CD14-positive monocyte (primary cell): Measurements from ENCODE around the gene MRPL48. TPM values are rescaled to one million over a fixed set of nuclear protein-coding genes. Genes with fewer than 3 reads are reported as not detected.

Source experiments
- DNase-seq, 3 donors: peaks; one replicate each; pipeline ENCODE4 v3.0.0-alpha.2; 2011 to 2022
- H2AFZ ChIP-seq: 2 replicates; pipeline ENCODE4 v1.6.0; 2012; ENCODE audit warnings: mild to moderate bottlenecking, low read depth, low read length, inconsistent platforms; ENCODE audit not compliant: insufficient read depth, poor library complexity, severe bottlenecking
- H3K27ac ChIP-seq, 2 donors: 1 replicate in 1 of 2; 2 replicates in 1 of 2; pipeline ENCODE4 v1.5.1; 2012 to 2013; ENCODE audit warnings: low read length in 2 of 2, control low read depth in 1 of 2, inconsistent platforms in 1 of 2, low read depth in 1 of 2, mild to moderate bottlenecking in 1 of 2
- H3K27me3 ChIP-seq, 2 donors: one replicate each; pipeline versions ENCODE4 v1.6.0 to v1.6.1; 2011 to 2013; ENCODE audit warnings: low read length in 2 of 2; ENCODE audit not compliant: control insufficient read depth in 2 of 2, insufficient read depth in 2 of 2
- H3K36me3 ChIP-seq, 2 donors: replicated peaks in 1 of 2; 1 replicate in 1 of 2; 2 replicates in 1 of 2; pipeline versions ENCODE4 v1.5.1 to v1.6.1; 2012 to 2013; ENCODE audit warnings: low read length in 2 of 2, control low read depth in 1 of 2, inconsistent platforms in 1 of 2, mild to moderate bottlenecking in 1 of 2; ENCODE audit not compliant: insufficient read depth in 2 of 2, control insufficient read depth in 1 of 2
- H3K4me1 ChIP-seq, 2 donors: 1 replicate in 1 of 2; 2 replicates in 1 of 2; pipeline versions ENCODE4 v1.5.1 to v1.6.1; 2012 to 2013; ENCODE audit warnings: low read length in 2 of 2, control low read depth in 1 of 2, inconsistent platforms in 1 of 2, mild to moderate bottlenecking in 1 of 2, moderate library complexity in 1 of 2; ENCODE audit not compliant: insufficient read depth in 2 of 2, control insufficient read depth in 1 of 2
- H3K4me2 ChIP-seq: replicated peaks from 2 replicates; pipeline ENCODE3; 2012; ENCODE audit warnings: low read length, moderate library complexity, mild to moderate bottlenecking; ENCODE audit not compliant: poor library complexity, severe bottlenecking; ENCODE audit errors: extremely low read depth
- H3K4me3 ChIP-seq, 3 experiments: fragments of 200-600 bp in 1 of 3; sonication (generic) in 1 of 3; replicated peaks in 1 of 3; 1 replicate in 2 of 3; 2 replicates in 1 of 3; pipeline ENCODE4 v1.5.1; 2011 to 2013; ENCODE audit warnings: low read length in 3 of 3, mild to moderate bottlenecking in 3 of 3, control low read depth in 2 of 3, low read depth in 2 of 3, inconsistent platforms in 1 of 3, moderate library complexity in 1 of 3
- H3K79me2 ChIP-seq: 2 replicates; pipeline ENCODE4 v1.6.0; 2012; ENCODE audit warnings: mild to moderate bottlenecking, control low read depth, inconsistent platforms, low read length, moderate library complexity; ENCODE audit not compliant: insufficient read depth
- H3K9ac ChIP-seq: 2 replicates; pipeline ENCODE4 v1.6.0; 2017; ENCODE audit warnings: low read length, mild to moderate bottlenecking; ENCODE audit not compliant: insufficient read depth, poor library complexity, severe bottlenecking
- H3K9me3 ChIP-seq, 2 donors: replicated peaks in 1 of 2; 1 replicate in 1 of 2; 2 replicates in 1 of 2; pipeline versions ENCODE4 v1.5.1 to v1.6.1; 2012 to 2013; ENCODE audit warnings: low read length in 2 of 2, control low read depth in 1 of 2; ENCODE audit not compliant: control insufficient read depth in 1 of 2, insufficient read depth in 1 of 2
- H4K20me1 ChIP-seq: 2 replicates; pipeline ENCODE4 v1.6.0; 2012; ENCODE audit warnings: mild to moderate bottlenecking, low read length, control low read depth, moderate library complexity; ENCODE audit not compliant: insufficient read depth
- H3K27ac Mint-ChIP-seq, 7 donors: one replicate each; pipeline ENCODE4 v1.8.0; 2020; ENCODE audit warnings: mild to moderate bottlenecking in 7 of 7, mixed read lengths in 7 of 7, moderate library complexity in 6 of 7, inconsistent platforms in 2 of 7
- H3K27me3 Mint-ChIP-seq, 3 donors: one replicate each; pipeline ENCODE4 v1.8.0; 2021 to 2022; ENCODE audit warnings: low read depth in 3 of 3, mild to moderate bottlenecking in 3 of 3, mixed read lengths in 3 of 3, moderate library complexity in 3 of 3, inconsistent platforms in 1 of 3
- H3K36me3 Mint-ChIP-seq, 2 donors: one replicate each; pipeline ENCODE4 v1.8.0; 2020; ENCODE audit warnings: mixed read lengths in 2 of 2, inconsistent platforms in 1 of 2, mild to moderate bottlenecking in 1 of 2
- H3K4me1 Mint-ChIP-seq: one replicate; pipeline ENCODE4 v1.8.0; 2020; ENCODE audit warnings: mild to moderate bottlenecking, mixed read lengths
- H3K4me3 Mint-ChIP-seq, 2 donors: one replicate each; pipeline ENCODE4 v1.8.0; 2020; ENCODE audit warnings: mild to moderate bottlenecking in 2 of 2, mixed read lengths in 2 of 2, moderate library complexity in 1 of 2
- H3K9me3 Mint-ChIP-seq, 7 donors: one replicate each; pipeline ENCODE4 v1.8.0; 2020 to 2022; ENCODE audit warnings: mixed read lengths in 7 of 7, mild to moderate bottlenecking in 6 of 7, moderate library complexity in 6 of 7, inconsistent platforms in 2 of 7
- CTCF ChIP-seq: fragments of 200-600 bp; IDR thresholded peaks from one replicate; pipeline ENCODE4 v1.8.0; 2022; ENCODE audit warnings: antibody characterized with exemption, mild to moderate bottlenecking
- WGBS: methylation state at CpG from one replicate; pipeline ENCODE4 v1.1.5; 2013; ENCODE audit warnings: missing lambda C conversion rate; ENCODE audit not compliant: insufficient coverage; 5-methylcytosine and 5-hydroxymethylcytosine counted together
- intact Hi-C, 2 donors: fragments of 100-400 bp; cut with micrococcal nuclease; formaldehyde crosslinking; loops; one replicate each; pipeline versions ENCODE4 v1.15.0 to v1.15.1; 2023
- polyA plus RNA-seq, 3 donors: library from polyadenylated mRNA; depleted of rRNA in 1 of 3; unstranded in 2 of 3; stranded (reverse) in 1 of 3; fragments of 300-500 nt in 2 of 3; fragments of >200 nt in 1 of 3; fragmentation: Illumina TruSeq in 2 of 3; gene quantifications; 1 replicate in 2 of 3; 2 replicates in 1 of 3; pipeline ENCODE4 v1.2.3, GENCODE V29; 2012 to 2021

MRPL48 gene
- polyA plus RNA-seq, 3 donors, result 17.8 to 43.1 (median 42.9) TPM

- Histone ChIP-seq H2AFZ (no peak overlapping the region), H3K79me2 (peaks cover 5% of the 10 kb centered on the region), H3K9me3 (no peaks in the 10 kb centered on the region), H3K4me2 (no peak overlapping the region), H3K27me3 (no peaks in the 10 kb centered on the region), H3K4me1 (no peaks in the 10 kb centered on the region), H3K4me3 (no peak overlapping the region), H3K27ac (no peak overlapping the region), H3K36me3 (peaks cover 4 to 23% of the 10 kb centered on the region in 2 donors), H3K9ac (no peak overlapping the region), H4K20me1 (no peaks in the 10 kb centered on the region)
- no CpG with 5 or more reads among the region's 1 CpG for WGBS
- Mint-ChIP-seq H3K27ac (no peak overlapping the region), H3K27me3 (no peaks in the 10 kb centered on the region), H3K4me1 (no peaks in the 10 kb centered on the region), H3K36me3 (peaks cover 16 to 27% of the 10 kb centered on the region in 2 donors), H3K9me3 (no peaks in the 10 kb centered on the region), H3K4me3 (peak overlapping the region in 1 of 2 donors; percentile 24)
- TF ChIP-seq CTCF, result no peak
- no peak for DNase-seq
- intact Hi-C loops, result no loop called here
Measured at GRCh38 chr11:73801136-73801535, 13.5 kb downstream of the MRPL48 start.

- H3K27me3 Mint-ChIP-seq, result no peaks in the 10 kb centered on the region
- no peaks in the 10 kb centered on the region for H3K9me3 Mint-ChIP-seq
- intact Hi-C loops, result no loop called here
- H3K79me2 ChIP-seq, result peaks cover 5% of the 10 kb centered on the region
- no peaks in the 10 kb centered on the region for H3K9me3 ChIP-seq
- H3K4me3 ChIP-seq, result no peak overlapping the region
- peaks cover 24 to 39% of the 10 kb centered on the region in 2 donors for H3K36me3 Mint-ChIP-seq
- DNase-seq, result no peak
- no peaks in the 10 kb centered on the region for H3K4me1 ChIP-seq
- no peak overlapping the region for H3K4me2 ChIP-seq
- no peak for TF ChIP-seq CTCF
- H3K9ac ChIP-seq, result no peak overlapping the region
- no peak overlapping the region for H3K27ac Mint-ChIP-seq
- no peaks in the 10 kb centered on the region for H3K27me3 ChIP-seq
- H3K27ac ChIP-seq, result no peak overlapping the region
- H2AFZ ChIP-seq, result no peak overlapping the region
- H3K4me3 Mint-ChIP-seq, result no peak overlapping the region
- no peaks in the 10 kb centered on the region for H3K4me1 Mint-ChIP-seq
- peaks cover 9 to 34% of the 10 kb centered on the region in 2 donors for H3K36me3 ChIP-seq
- H4K20me1 ChIP-seq, result no peaks in the 10 kb centered on the region
Measured at GRCh38 chr11:73804712-73805111, 17.0 kb downstream of the MRPL48 start.
